Tibial nerve (tissue), 4 donors: ENCODE measurements around the gene SERPINI1.

Experiments used
- CTCF ChIP-seq, 5 experiments: fragments of 200-600 bp in 3 of 5; fragments of 450-650 bp in 2 of 5; sonication (generic) in 3 of 5; IDR thresholded peaks; one replicate each; pipeline ENCODE4 v1.5.1; 2016 to 2019; ENCODE audit warnings: antibody characterized with exemption in 5 of 5, mild to moderate bottlenecking in 3 of 5, moderate library complexity in 2 of 5
- EP300 ChIP-seq, 2 donors: sonication (generic); formaldehyde crosslinking; IDR thresholded peaks; one replicate each; pipeline ENCODE4 v1.6.1; 2017; ENCODE audit warnings: antibody characterized with exemption in 2 of 2, mild to moderate bottlenecking in 1 of 2
- POLR2A ChIP-seq, 2 donors: fragments of 450-650 bp; IDR thresholded peaks; one replicate each; pipeline ENCODE4 v1.6.1; 2017; ENCODE audit warnings: antibody characterized with exemption in 2 of 2, mild to moderate bottlenecking in 2 of 2, moderate library complexity in 2 of 2

GRCh38 chr3:167728632-167729323 lies 6.7 kb upstream of the SERPINI1 start:
- no peak for TF ChIP-seq CTCF (IDR thresholded peaks at IDR 0.05)
- no peak for TF ChIP-seq POLR2A (IDR thresholded peaks at IDR 0.05)
- TF ChIP-seq EP300 (IDR thresholded peaks at IDR 0.05) = no peak
